NCI-H82 treated with DMSO at 0.1 percent for 48 hours (cell line): ENCODE results near the gene MAP1LC3B2.
A peak's percentile ranks its signal among the peaks of the same experiment; 100 is the strongest.
"Not testable (repeated sequence)": the region's sequence is repeated elsewhere in the genome, so short reads cannot be mapped to it uniquely, and the experiment has no call there.

Experiments used
- DNase-seq: peaks from one replicate; lab custom pipeline; 2025; ENCODE audit not compliant: unreplicated experiment; lab: John Stamatoyannopoulos, UW

The MAP1LC3B2 gene

DNA sequence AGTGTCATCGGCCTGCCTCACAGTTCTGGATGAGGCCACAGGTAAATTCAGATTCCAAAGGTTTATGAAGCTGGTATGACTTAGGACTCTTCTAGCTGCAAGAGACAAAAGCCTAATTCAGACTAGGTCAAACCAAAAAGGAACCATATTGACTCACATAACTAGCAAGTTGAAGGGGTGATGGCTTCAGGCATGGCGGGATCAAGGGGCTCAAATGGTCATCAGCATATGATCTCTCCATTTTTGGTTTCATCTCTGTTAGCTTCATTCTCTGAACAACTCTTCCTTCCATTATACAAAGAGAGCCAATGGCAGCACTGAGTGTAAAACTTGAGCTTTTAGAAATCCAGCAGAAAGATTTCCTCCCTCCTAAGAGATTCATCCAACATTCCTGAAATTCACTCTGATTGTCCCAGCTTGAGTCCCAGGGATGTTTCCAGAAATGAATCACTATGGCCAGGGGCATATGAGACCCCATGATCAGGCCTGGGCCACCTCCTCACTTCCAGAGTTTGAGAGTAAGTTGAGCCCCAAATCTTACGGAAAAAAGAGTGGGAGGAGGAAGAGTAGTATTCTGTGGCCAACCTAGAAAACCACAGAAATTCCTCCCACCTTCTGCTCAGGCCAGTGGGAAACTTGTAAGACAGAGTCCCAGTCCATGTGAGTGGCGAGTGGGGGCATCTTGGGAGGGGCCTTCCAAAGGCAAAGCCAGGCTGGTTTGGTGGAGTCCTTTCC, 2.0 kb upstream of the MAP1LC3B2 start:
- DNase-seq, result no peak

DNA sequence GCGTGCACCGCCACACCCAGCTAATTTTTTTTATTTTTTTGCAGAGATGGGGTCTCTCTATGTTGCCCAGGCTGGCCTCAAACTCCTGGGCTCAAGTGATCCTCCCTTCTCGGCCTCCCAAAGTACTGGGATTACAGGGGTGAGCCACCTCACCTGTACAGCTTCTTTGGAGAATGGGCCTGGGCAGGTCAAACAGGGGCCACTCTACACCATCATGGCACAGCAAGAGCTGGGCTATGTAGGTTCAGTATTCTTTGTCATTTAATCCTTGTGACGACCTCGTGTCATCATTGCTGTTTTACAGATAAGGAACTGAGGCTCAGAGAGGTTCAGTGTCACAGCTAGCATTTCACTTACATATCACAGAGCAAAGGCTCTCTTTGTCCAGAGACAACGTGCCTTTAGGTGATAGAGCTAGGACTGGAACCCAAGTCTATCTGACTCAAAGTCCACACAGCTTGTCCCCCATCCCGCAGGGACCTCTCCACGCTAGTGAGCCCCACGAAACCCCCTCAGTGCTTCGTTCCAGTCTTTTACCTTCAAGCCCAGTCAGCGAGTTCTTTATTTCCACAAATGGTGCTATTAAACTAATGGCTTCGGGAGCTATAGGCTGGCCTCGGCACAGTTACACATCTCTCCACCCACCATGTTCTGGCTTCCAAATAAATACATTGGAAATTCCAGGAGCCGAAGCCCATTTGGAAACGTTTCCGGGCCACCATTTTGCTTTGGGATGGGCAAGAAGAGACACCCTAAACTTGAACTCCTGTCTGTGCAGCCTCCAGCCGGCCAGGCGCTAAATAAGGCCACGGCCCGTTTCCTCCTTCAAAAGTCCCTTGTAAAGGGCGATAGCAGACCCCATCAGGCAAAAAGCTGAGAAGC, 660 bp upstream of the MAP1LC3B2 start:
- no peak for DNase-seq

DNA sequence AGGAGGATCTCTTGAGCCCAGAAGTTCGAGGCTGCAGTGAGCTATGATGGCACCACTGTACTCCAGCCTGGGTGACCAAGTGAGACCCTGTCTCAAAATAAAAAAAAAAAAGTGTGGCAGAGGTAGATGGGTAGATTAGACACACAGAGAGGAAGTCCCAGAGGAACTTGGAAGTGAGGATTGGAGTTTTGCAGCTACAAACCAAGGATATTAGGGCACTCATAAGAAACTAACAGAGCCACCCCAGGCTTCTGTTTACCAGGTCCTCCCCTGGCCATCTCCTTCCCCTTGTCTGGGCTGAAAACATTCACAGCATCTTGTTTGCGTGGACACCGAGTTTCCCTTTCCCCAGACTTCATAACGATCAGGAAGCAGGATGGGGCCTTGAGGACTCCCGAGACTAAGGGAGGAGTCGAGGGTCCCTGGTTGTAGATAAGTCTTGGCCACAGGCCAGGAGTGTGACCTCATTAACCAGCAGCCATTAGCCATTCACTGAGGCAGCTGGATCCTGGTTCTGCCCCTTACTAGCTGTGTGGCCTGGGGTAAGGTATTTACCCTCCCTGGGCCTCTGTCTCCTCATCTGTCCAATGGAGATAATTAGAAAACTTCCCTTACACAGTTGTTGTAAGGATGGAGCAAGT, 2.1 kb downstream of the MAP1LC3B2 start:
- DNase-seq, result no peak

DNA sequence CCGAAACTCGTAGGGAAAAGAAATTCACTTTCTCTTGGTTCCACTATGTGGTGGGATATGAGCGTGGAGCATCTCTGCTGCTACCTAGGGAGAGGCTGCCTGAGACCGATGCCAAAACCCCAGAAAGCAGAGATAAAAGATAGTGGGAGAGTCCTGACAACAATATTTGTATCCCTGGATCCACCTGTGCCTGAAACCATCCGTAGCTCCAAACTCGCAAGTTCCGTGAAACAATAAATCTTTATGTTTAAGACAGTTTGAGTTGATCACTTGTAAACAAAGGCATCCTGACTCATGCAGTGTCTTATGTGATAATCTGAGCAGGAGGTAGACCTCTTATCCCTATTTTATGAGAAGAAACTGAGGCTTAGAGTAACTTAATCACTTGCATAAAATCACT, 2.9 kb downstream of the MAP1LC3B2 start:
- DNase-seq, result no peak

DNA sequence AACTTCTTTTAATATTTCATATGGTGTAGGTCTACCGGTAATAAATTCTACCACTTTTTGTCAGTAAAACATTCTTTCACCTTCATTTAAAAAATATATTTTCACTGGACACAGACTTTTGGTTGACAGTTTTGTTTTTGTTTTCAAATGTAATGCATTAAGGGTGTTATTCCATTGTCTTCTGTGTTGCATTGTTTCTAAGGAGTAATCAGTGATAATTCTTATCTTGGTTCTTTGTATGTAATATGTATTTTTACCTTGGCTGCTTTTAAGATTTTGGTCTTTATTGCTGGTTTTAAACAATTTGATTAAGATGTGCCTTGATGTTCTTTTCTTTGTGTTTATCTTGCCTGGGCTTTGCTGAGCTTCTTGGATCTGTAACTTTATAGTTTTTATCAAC, 4.1 kb downstream of the MAP1LC3B2 start:
- no peak for DNase-seq

DNA sequence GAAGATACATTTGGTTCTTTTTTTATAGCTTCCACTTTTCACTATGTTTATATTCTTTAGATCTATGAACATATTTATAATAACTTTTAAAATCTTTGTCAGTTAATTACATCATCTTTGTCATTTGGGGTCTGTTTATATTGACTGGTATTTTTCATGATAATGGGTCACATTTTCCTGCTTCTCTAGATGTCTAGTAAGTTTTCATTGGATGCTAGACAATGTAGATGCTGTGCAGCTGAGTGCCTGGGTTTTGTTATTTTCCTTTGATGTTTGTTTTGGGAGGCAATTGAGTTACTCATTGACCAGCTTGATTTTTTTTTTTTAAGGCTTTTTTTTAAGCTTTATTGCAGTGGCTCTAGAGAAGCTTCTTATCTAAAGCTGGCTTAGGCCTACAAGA, 4.9 kb downstream of the MAP1LC3B2 start:
- no peak for DNase-seq

DNA sequence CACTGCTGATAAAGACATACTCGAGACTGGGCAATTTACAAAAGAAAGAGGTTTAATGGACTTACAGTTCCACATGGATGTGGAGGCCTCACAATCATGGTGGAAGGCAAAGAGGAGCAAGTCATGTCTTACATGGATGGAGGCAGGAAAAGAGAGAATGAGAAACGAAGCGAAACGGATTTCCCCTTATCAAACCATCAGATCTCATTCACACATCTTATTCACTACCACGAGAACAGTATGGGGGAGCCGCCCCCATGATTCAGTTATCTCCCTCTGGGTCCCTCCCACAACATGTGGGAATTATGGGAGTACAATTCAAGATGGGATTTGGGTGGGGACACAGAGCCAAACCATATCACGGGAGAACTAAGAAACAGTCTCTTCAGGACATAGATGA, 6.0 kb downstream of the MAP1LC3B2 start:
- not testable (repeated sequence) for DNase-seq

DNA sequence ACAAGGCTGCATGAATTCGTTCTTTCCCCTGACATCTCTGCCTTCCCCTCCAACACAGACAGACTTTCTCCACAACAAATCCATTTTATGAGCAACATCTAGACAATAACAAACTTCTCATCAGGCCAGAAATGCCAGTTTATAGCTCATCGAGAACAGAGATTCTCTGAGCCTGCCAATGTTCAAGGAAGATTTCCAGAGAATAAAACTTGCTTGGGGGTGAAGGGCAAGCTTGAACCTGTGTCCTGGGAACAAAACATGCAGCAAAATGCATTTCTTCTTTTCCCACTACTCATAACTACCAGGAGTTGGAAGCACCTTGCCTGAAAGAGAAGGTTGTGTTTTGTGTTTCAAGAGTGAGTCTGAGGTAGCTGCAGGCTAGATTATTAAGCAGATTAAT, 6.8 kb downstream of the MAP1LC3B2 start:
- no peak for DNase-seq

DNA sequence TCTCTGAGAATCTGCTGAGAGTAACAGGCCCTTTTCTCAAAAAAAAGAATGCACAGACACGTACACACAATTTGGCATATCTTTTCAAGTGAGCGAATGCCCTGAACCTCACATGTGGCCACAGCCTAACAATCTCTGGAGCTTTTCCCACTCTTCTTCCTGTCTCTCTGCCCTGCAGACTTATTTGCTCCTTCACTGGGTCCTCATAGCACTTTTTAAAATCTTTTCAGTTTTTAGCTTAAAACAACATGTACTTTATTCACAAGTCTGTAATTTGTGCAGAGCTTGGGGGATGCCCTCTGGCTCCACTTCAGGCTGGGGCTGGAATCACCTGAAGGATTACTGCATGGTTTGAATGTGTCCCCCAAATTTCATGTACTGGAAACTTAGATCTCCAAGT, 9.0 kb downstream of the MAP1LC3B2 start:
- DNase-seq, result no peak

DNA sequence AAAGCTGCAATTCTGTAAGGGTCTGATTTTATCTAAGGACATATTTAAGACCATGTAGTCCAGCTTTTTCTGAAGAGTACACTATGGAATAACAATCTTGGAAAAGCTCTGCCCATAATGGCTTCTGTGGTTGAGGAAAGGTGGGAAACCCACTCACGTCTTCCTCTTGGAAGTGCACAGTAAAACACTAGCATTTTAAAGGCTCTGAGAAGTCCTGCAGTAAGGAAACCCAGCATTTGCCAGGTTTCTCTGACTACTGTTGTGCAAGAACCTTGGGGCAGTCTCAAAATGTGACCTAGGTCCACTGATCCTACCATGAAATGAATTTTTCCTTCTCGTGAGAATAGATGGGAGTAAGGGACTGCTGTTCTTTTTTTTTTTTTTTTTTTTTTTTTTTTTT, 11.9 kb downstream of the MAP1LC3B2 start:
- DNase-seq, result no peak

DNA sequence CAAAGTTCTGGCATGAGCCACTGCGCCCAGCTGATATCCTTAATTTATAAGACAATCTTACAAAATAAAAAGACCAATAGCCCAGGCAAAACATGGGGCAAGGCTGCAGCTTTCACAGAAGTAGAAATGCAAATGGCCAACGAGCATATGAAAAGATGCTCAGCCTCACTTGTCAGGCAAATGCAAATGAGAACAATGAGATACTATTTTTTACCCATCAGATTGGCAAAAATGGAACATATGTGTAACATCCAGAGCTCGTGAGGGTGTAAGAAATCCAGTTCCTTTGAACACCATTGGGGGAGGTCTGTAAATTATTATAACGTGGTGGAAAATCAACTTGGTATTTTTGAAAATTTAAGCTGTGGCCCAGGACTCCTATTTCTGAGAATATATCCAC, 14.6 kb downstream of the MAP1LC3B2 start:
- no peak for DNase-seq

DNA sequence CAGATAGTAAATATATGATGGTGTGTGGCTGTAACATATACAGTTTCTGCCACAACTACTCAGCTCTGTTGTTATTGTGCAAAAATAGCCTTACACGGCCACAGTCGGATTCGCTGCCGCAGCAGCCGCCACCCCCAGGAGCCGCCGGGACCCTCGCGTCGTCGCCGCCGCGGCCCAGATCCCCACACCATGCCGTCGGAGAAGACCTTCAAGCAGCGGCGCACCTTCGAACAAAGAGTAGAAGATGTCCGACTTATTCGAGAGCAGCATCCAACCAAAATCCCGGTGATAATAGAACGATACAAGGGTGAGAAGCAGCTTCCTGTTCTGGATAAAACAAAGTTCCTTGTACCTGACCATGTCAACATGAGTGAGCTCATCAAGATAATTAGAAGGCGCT, 16.6 kb downstream of the MAP1LC3B2 start:
- not testable (repeated sequence) for DNase-seq

DNA sequence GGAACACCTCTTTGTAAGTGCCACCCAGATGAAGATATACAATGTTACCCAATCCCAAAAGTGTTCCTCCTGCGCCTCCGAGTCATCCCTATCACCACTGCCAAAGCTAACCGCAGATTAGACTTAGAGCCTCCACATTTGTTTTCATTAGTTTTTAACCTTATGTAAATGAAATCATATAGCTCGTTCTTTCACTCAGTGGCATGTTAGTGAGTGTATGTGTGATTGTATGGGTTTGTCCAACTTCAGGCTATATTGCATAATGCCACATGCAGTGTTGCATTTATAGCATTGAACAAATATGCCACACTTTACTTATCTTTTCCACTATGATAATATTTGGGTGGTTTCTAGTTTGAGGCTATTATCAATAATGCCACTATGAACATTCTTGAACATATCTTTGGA, 18.0 kb downstream of the MAP1LC3B2 start:
- no peak for DNase-seq

DNA sequence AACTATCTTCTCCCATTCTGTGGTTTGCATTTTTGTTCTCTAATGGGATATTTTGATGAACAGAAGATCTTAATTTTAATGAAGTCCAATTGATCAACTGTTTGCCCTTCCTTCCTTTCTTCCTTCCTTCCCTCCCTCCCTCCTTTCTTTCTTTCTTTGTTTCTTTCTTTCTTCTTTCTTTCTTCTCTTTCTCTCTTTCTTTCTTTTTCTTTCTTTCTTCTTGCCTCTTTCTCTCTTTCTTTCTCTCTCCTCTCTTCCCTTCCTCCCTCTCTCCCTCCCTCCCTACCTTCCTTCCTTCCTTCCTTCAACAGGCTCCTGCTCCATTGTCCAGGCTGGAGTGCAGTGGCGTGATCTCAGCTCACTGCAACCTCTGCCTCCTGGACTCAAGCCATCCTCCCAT, 18.9 kb downstream of the MAP1LC3B2 start:
- DNase-seq, result no peak

DNA sequence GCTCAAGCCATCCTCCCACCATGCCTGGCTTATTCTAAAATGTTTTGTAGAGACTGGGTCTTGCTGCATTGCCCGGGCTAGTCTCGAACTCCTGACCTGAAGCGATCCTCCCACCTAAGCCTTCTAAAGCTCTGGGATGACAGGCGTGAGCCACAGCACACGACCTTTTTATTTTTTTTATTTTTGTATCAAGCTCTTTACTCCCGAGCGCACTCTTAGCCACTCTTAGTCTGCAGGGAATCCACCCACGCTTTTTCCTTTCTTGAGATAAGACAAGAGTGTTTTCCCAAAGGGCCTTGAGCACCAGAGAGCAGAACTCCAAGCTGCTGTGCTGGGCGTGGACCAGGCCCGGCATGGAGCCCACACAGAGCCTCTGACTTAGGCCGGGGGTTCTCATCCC, 23.4 kb downstream of the MAP1LC3B2 start:
- no peak for DNase-seq

DNA sequence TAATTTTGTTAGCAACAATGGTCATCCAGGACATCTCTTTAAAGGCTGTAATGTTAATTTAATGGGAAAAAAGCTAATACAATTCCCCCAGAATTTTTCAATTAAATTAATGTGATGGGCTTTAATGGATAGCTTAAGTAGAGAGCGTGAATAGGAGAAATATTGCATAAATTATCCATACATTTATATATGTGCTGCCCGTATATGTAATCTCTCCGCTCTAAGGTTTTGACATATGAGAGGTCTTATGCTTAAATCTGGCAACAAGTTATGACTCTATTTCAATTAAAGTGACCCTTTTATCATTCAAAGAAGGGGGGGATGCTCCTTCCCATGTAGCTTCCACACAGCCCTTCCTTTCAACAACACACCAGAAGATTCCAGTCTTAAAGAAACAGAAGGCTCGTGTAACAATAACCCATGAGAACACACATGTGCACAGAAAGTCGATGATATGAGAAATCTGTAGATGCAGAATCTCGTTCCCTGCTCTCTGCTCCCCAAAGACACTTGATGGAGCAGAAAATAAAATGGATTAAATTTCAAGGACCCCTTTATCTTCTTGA, 24.0 kb downstream of the MAP1LC3B2 start:
- no peak for DNase-seq

DNA sequence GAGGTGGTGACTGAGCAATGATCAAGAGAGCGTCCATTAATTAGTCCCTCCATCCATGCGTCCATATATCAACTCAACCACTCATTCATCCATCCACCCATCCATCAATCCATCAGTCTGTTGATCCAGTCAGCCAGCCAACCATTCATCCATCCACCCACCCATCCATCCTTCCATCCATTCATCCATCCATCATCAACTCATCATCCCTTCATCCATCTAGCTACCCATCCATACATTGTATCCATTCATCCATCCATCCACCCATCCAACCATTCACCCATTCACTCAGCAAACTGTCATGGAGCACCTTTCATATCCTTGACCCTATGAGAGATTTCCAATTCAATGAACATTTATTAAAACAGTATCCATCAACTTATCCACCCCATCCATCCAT, 28.1 kb downstream of the MAP1LC3B2 start:
- DNase-seq, result no peak

DNA sequence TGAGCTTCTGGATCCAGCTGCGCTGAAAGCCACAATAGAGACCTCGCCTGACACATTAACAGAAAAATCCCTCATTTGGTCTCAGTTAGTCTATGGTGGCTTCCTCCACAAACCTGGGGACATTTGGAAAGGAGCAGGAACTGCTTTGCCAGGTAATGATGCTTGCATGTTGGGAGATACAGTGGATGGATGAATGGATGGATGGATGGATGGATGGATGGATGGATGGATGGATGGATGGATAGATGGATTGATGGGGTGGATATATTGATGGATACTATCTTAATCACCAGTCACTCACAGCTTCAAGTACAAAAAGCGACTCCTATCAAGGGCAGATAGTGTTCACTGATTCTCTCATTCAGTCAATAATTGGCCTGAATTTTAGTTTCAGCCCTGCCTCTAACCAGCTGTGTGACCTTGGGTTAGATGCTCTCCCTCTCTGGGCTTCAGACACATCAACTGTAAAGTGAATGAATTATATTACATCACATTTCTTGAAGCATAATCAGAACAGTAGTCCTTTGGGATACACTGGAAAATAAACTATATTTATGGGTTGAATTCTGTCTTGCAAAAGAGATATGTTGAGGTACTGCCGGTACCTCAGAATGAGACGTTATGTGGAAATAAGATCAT, 29.3 kb downstream of the MAP1LC3B2 start:
- no peak for DNase-seq

DNA sequence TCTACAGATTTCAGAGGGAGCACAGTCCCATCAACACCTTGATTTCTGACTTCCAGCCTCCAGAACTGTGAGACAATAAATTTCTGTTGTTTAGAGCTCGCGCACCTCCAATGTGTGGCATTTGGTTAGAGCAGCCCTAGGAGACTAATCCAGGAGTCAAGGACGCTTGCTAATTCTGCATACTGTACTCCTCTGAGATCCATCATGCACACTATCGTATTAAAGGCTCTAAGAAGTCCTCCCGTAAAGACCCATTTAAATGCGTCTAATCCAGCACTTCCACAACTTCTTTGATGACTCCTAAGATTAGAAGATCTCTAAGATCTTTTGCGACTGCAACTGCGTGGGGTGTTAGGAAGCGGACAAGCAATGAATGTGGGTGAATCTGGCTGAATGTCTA, 30.4 kb downstream of the MAP1LC3B2 start:
- DNase-seq, result peak; percentile 78

DNA sequence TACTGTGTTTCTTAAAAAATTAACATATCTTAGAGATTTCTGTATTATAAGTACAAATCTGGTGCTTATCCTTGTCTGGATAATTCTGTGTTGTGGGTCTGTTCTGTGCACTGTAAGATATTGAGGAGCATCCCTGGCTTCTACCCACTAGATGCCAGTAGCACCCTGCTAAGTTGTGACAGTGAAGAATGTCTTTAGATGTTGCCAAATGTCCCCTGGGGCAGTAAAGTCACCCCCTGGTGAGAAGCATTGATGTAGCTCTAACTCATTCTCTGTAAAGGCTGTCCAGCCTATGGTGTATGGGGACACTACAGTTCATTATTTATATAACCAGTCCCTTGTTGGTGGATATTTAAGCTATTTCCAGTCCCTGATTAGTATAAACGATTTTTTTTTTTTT, 31.4 kb downstream of the MAP1LC3B2 start:
- no peak for DNase-seq
